GM12878 (cell line): ENCODE measurements around the gene EPB41. TPM values are rescaled to one million over a fixed set of nuclear protein-coding genes. Genes with fewer than 3 reads are reported as not detected.

ENCODE experiments used
- ATAC-seq: fragments of 200-7000 bp; cut with Tn5 transposase; 3 replicates; pipeline ENCODE4 v1.9.1; 2020; ENCODE audit warnings: mild to moderate bottlenecking, moderate library complexity
- BruUV-seq: library from RNA; stranded (reverse); fragments of 400-500 nt; replicated peaks from 2 replicates; lab custom pipeline; 2021; lab: Mats Ljungman, UMichigan
- CTCF ChIA-PET: fragments of 300-600 bp; sonication (Branson Sonifier 250); formaldehyde crosslinking; extraction: SDS; loops from one replicate; lab custom pipeline; 2021; ENCODE audit warnings: inconsistent platforms; lab: Yijun Ruan, JAX
- POLR2A ChIA-PET: fragments of 350-600 bp; formaldehyde crosslinking; extraction: SDS; loops from one replicate; lab custom pipeline; 2021; ENCODE audit warnings: inconsistent platforms; lab: Charles Lee
- RAD21 ChIA-PET: fragments of 300-600 bp; sonication (Branson Sonifier 250); formaldehyde crosslinking; loops from one replicate; lab custom pipeline; 2023; ENCODE audit warnings: antibody characterized with exemption; ENCODE audit not compliant: unreplicated experiment; lab: Charles Lee
- SMC1A ChIA-PET: fragments of 300-600 bp; sonication (Branson Sonifier 250); formaldehyde crosslinking; loops from one replicate; lab custom pipeline; 2023; ENCODE audit not compliant: unreplicated experiment, uncharacterized antibody; lab: Charles Lee
- DNase-seq: peaks from one replicate; pipeline ENCODE4 v3.0.0-alpha.2; 2011; ENCODE audit warnings: low read depth, low spot score
- FAIRE-seq: peaks from 3 replicates; lab custom pipeline; 2011; peaks lifted over from hg19 to GRCh38; lab: Jason Lieb, UNC
- H2AFZ ChIP-seq: 2 replicates; pipeline ENCODE4 v1.6.0; 2011; ENCODE audit warnings: low read depth, low read length, control low read depth; ENCODE audit not compliant: control insufficient read depth
- H3K27ac ChIP-seq: 2 replicates; pipeline ENCODE4 v1.5.1; 2011; ENCODE audit warnings: control low read depth; ENCODE audit not compliant: control insufficient read depth, insufficient read depth
- H3K27me3 ChIP-seq, 2 experiments: replicated peaks in 1 of 2; 2 replicates each; pipeline versions ENCODE4 v1.6.0 to v1.6.1; 2011; ENCODE audit warnings: low read length in 1 of 2; ENCODE audit not compliant: control insufficient read depth in 2 of 2, insufficient read depth in 2 of 2
- H3K36me3 ChIP-seq, 2 experiments: 2 replicates each; pipeline ENCODE4 v1.5.1; 2011; ENCODE audit warnings: low read length in 1 of 2; ENCODE audit not compliant: control insufficient read depth in 2 of 2, insufficient read depth in 2 of 2
- H3K4me1 ChIP-seq: 2 replicates; pipeline ENCODE4 v1.6.1; 2011; ENCODE audit warnings: mild to moderate bottlenecking, low read length, moderate library complexity, mixed read lengths; ENCODE audit not compliant: control insufficient read depth, insufficient read depth
- H3K4me2 ChIP-seq: 2 replicates; pipeline ENCODE4 v1.6.0; 2011; ENCODE audit warnings: control low read depth; ENCODE audit not compliant: control insufficient read depth, insufficient read depth
- H3K4me3 ChIP-seq: fragments of 200-600 bp; sonication (generic); 2 replicates; pipeline ENCODE4 v1.5.1; 2016
- H3K79me2 ChIP-seq: 2 replicates; pipeline ENCODE4 v1.6.0; 2011; ENCODE audit warnings: low read length; ENCODE audit not compliant: control insufficient read depth, insufficient read depth
- H3K9ac ChIP-seq: 2 replicates; pipeline ENCODE4 v1.8.0; 2011; ENCODE audit warnings: low read length, control low read depth, mixed read lengths; ENCODE audit not compliant: control insufficient read depth, insufficient read depth
- H3K9me3 ChIP-seq: replicated peaks from 3 replicates; pipeline ENCODE4 v1.5.1; 2011; ENCODE audit warnings: mild to moderate bottlenecking, low read length; ENCODE audit not compliant: control insufficient read depth, insufficient read depth
- H4K20me1 ChIP-seq: 2 replicates; pipeline ENCODE4 v1.6.0; 2011; ENCODE audit not compliant: control insufficient read depth, insufficient read depth
- HDGF ChIP-seq: fragments of 450-650 bp; IDR thresholded peaks from 2 replicates; pipeline ENCODE4 v1.6.1; 2016; ENCODE audit warnings: antibody characterized with exemption
- NRF1 ChIP-seq: conservative IDR thresholded peaks from 2 replicates; pipeline ENCODE4 v1.6.1; 2011; ENCODE audit warnings: mild to moderate bottlenecking, low read depth, low read length, improper control_type of control experiment
- RB1 ChIP-seq: fragments of 450-650 bp; formaldehyde crosslinking; IDR thresholded peaks from 2 replicates; pipeline ENCODE4 v1.6.1; 2017; ENCODE audit warnings: mild to moderate bottlenecking, borderline replicate concordance
- RBBP5 ChIP-seq: fragments of 200-600 bp; sonication (generic); conservative IDR thresholded peaks from 2 replicates; pipeline ENCODE4 v1.6.1; 2016
- WGBS: methylation state at CpG from one replicate; pipeline ENCODE4 v1.1.6; 2016; ENCODE audit warnings: low lambda C conversion rate; ENCODE audit not compliant: insufficient replicate concordance, insufficient coverage; ENCODE audit errors: missing lambda C conversion rate; 5-methylcytosine and 5-hydroxymethylcytosine counted together
- in situ Hi-C: fragments of 300-500 bp; cut with MboI; formaldehyde crosslinking; loops from 9 replicates; pipeline ENCODE4 v1.14.3; 2018; ENCODE audit warnings: mixed read lengths
- intact Hi-C: fragments of 100-400 bp; cut with micrococcal nuclease; formaldehyde crosslinking; loops from one replicate; pipeline ENCODE4 v1.14.2; 2022; ENCODE audit not compliant: unreplicated experiment
- polyA plus RNA-seq, 11 experiments: library from polyadenylated mRNA; depleted of rRNA in 4 of 11; unstranded in 6 of 11; stranded (reverse) in 5 of 11; fragments of >200 nt; fragmentation: Nextera tagmentation in 4 of 11; fragmentation: Illumina TruSeq in 1 of 11; extraction: Ambion mirVana in 4 of 11; extraction: Trizol in 1 of 11; gene quantifications; 1 replicate in 1 of 11; 2 replicates in 10 of 11; pipeline versions ENCODE4 v1.2.1 to v1.2.3, GENCODE V29; 2011 to 2016; ENCODE audit warnings: inconsistent platforms in 2 of 11, missing spikeins in 2 of 11, low read depth in 1 of 11
- total RNA-seq, 4 experiments: library from RNA; depleted of rRNA in 3 of 4; stranded (reverse); fragments of >200 nt in 3 of 4; fragmentation: Illumina TruSeq in 1 of 4; extraction: Trizol in 1 of 4; gene quantifications; 2 replicates each; pipeline versions ENCODE4 v1.2.1 to v1.2.3, GENCODE V29; 2013 to 2021
- TF ChIP-seq, protein P1 (sequence below): fragments of 450-650 bp; IDR thresholded peaks from 2 replicates; pipeline ENCODE4 v1.6.1; 2017; ENCODE audit warnings: antibody characterized with exemption, mild to moderate bottlenecking, moderate library complexity
- TF ChIP-seq, protein P2 (sequence below): fragments of 150-350 bp; IDR thresholded peaks from 2 replicates; pipeline ENCODE4 v1.6.1; 2014; ENCODE audit warnings: mild to moderate bottlenecking, low read depth, low read length

Gene EPB41
- total and polyA plus RNA-seq, 10 of the 15 experiments (the other 5 are each of a cell fraction or from before 2014, with no cell fraction given) = 1.1 to 77.6 (median 58.8) TPM

DNA sequence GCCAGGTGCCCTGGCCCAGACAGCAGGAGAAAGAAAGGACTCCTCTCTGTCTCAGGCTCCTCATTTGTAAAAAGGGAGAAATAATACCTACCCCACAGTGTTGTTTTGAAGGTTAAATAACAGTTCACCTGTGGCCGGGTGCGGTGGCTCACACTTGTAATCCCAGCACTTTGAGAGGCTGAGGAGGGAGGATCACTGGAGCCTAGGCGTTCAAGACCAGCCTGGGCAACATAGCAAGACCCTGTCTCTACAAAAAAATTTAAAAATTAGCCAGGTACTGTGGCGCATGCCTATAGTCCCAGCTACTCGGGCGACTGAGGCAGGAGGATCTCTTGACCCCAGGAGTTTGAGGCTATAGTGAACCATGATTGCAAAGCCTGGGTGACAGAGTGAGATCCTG, 211.8 kb downstream of the EPB41 start:
- TF ChIP-seq, protein P1, sequence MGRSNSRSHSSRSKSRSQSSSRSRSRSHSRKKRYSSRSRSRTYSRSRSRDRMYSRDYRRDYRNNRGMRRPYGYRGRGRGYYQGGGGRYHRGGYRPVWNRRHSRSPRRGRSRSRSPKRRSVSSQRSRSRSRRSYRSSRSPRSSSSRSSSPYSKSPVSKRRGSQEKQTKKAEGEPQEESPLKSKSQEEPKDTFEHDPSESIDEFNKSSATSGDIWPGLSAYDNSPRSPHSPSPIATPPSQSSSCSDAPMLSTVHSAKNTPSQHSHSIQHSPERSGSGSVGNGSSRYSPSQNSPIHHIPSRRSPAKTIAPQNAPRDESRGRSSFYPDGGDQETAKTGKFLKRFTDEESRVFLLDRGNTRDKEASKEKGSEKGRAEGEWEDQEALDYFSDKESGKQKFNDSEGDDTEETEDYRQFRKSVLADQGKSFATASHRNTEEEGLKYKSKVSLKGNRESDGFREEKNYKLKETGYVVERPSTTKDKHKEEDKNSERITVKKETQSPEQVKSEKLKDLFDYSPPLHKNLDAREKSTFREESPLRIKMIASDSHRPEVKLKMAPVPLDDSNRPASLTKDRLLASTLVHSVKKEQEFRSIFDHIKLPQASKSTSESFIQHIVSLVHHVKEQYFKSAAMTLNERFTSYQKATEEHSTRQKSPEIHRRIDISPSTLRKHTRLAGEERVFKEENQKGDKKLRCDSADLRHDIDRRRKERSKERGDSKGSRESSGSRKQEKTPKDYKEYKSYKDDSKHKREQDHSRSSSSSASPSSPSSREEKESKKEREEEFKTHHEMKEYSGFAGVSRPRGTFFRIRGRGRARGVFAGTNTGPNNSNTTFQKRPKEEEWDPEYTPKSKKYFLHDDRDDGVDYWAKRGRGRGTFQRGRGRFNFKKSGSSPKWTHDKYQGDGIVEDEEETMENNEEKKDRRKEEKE = no peak
- TF ChIP-seq NRF1 (no peak), RB1 (no peak), HDGF (no peak), RBBP5 (no peak)
- TF ChIP-seq, protein P2, sequence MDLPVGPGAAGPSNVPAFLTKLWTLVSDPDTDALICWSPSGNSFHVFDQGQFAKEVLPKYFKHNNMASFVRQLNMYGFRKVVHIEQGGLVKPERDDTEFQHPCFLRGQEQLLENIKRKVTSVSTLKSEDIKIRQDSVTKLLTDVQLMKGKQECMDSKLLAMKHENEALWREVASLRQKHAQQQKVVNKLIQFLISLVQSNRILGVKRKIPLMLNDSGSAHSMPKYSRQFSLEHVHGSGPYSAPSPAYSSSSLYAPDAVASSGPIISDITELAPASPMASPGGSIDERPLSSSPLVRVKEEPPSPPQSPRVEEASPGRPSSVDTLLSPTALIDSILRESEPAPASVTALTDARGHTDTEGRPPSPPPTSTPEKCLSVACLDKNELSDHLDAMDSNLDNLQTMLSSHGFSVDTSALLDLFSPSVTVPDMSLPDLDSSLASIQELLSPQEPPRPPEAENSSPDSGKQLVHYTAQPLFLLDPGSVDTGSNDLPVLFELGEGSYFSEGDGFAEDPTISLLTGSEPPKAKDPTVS = no peak
- Histone ChIP-seq H3K27ac (no peak overlapping the region), H3K27me3 (peaks cover 6 to 16% of the 10 kb centered on the region in 2 experiments; a peak in 3 of 4 replicates), H3K79me2 (no peaks in the 10 kb centered on the region), H3K4me1 (no peaks in the 10 kb centered on the region), H3K4me3 (no peak overlapping the region), H4K20me1 (no peaks in the 10 kb centered on the region; the same call in 1 of the 2 replicates), H3K9ac (no peak overlapping the region), H2AFZ (no peak overlapping the region), H3K36me3 (no peaks in the 10 kb centered on the region), H3K9me3 (no peaks in the 10 kb centered on the region), H3K4me2 (no peak overlapping the region)
- RAD21 ChIA-PET = no interaction called here
- WGBS = 75% methylated on average over 6 of the region's 6 CpGs
- DNase-seq = no peak
- POLR2A ChIA-PET = no interaction called here
- ATAC-seq = no peak
- no peak for FAIRE-seq
- in situ Hi-C loops = no loop called here
- SMC1A ChIA-PET = no interaction called here
- intact Hi-C loops = no loop called here
- CTCF ChIA-PET = no interaction called here
- BruUV-seq = no TSS peak
